Femur (tissue), 1 donor: ENCODE results near the gene JAGN1.
"Not testable (repeated sequence)": the region's sequence is repeated elsewhere in the genome, so short reads cannot be mapped to it uniquely, and the experiment has no call there.

Experiments used
- DNase-seq: peaks from one replicate; pipeline ENCODE4 v3.0.0-alpha.2; 2017

JAGN1 gene

DNA sequence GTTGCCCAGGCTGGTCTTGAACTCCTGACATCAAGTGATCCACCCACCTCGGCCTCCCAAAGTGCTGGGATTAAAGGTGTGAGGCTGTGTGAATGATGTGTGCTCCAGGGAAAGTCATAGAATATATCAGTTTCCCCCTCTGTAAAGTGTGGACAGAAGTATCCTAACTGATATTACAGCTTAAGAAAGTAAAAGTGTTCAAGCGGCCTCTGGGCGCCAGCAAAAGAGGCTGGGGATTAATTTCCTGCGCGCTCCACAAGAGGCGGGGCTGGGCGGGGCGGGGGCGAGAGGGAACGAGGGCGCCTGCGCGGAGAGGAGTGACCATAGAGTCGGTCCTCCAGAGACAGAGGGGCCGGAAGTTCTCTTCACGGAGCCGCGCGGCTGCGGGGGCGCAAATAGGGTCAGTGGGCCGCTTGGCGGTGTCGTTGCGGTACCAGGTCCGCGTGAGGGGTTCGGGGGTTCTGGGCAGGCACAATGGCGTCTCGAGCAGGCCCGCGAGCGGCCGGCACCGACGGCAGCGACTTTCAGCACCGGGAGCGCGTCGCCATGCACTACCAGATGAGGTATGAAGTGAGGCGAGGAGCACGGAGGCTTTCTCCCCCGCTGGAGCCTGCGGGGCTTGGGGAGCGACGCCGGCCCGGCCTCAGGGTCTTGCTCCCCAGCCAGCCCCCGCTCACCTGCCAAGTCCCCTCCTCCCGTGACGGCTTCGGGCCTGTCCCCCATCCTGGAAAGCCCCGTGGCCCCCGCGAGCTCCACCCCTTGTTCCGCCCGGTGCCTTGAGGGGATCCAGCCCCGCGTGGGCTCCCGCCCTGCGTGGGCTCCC lies at the start of gene JAGN1:
JAGN1 (plus strand) TSS at position 362 of the 823 bp plus-strand sequence; CDS start at position 475, 113 bp downstream.
- peak; percentile 95 for DNase-seq

- no peak for DNase-seq
These were observed 49.4 kb upstream of the JAGN1 start for GRCh38 chr3:9841015-9841414.

GRCh38 chr3:9843715-9844438 lies 46.5 kb upstream of the JAGN1 start, which contains the start of gene RPUSD3:
Gene RPUSD3 (minus strand): TSS chr3:9844008. CDS start chr3:9843990, 18 bp downstream.
- DNase-seq = peak; percentile 98

- no peak for DNase-seq
These were observed 44.2 kb upstream of the JAGN1 start for GRCh38 chr3:9846231-9846630.

- no peak for DNase-seq
These were observed 43.4 kb upstream of the JAGN1 start for GRCh38 chr3:9846931-9847488.

DNA sequence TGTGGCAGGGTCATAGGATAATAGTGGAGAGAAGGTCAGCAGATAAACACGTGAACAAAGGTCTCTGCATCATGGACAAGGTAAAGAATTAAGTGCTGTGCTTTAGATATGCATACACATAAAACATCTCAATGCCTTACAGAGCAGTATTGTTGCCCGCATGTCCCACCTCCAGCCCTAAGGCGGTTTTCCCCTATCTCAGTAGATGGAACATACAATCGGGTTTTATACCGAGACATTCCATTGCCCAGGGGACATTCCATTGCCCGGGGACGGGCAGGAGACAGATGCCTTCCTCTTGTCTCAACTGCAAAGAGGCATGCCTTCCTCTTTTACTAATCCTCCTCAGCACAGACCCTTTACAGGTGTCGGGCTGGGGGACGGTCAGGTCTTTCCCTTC lies 42.5 kb upstream of the JAGN1 start:
- not testable (repeated sequence) for DNase-seq

- DNase-seq = not testable (repeated sequence)
These were observed 41.5 kb upstream of the JAGN1 start for GRCh38 chr3:9848860-9849259.

DNA sequence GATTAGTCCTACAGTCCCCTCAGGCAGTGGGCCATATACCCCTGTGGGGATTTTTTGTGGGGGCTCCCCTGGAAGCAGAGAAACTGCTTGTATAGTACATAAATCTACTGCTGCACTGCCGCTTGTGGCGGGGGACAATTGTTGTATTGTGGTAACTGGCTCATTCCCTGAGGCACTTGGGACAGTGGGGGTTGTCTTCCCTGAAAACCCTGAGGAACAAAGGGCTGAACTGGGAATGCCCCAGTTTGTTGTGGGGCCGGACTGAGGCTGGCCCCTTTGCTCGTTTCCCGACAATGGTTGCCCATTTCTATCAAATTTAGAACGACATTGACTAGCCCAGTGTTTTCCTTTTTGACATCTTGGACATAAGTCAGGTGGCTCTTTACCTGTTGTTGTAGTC lies 39.0 kb upstream of the JAGN1 start:
- DNase-seq = not testable (repeated sequence)

DNA sequence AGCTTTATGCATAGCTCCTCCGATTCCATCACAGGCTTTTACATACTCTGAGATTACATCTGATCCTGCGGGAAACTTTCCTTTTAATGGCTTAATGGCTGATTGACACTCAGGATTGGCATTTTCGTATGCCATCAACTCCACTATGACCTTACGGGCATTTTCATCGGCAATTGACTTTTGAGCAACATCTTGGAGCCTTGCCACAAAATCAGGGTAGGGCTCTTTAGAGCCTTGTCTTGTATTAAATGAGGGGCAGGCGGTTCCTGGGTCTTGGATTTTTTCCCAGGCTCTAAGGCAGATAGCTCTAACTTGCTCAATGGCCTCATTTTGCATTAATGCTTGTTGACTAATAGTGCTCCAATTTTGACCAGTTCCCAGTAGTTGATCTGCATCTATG lies 38.5 kb upstream of the JAGN1 start:
- DNase-seq = not testable (repeated sequence)

- DNase-seq = no peak
These were observed 37.9 kb upstream of the JAGN1 start for GRCh38 chr3:9852528-9852927.

GRCh38 chr3:9854291-9854940 lies 36.0 kb upstream of the JAGN1 start:
- DNase-seq = not testable (repeated sequence)

DNA sequence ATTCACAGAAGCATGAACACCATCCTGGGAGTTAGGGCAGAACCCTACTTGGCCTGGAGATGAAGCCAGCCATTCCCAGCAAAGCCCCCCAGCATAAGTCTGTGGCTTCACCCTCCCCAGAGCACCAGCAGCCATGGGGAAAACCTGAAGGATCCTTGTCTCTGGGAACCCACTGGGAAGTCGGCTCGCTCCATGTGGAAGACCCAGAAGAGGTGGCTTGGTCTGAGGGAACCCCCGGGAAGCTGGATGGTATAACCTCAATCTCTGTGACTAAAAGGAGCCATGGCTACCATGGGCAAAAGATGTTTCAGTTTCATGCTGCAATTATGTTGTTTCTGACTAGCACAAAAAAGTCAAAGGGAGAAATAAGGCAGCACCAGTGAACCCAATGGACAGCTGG lies 34.8 kb upstream of the JAGN1 start:
- no peak for DNase-seq

GRCh38 chr3:9859530-9860025 lies 30.8 kb upstream of the JAGN1 start:
- no peak for DNase-seq

- DNase-seq = no peak
These were observed 29.2 kb upstream of the JAGN1 start for GRCh38 chr3:9861201-9861600.

DNA sequence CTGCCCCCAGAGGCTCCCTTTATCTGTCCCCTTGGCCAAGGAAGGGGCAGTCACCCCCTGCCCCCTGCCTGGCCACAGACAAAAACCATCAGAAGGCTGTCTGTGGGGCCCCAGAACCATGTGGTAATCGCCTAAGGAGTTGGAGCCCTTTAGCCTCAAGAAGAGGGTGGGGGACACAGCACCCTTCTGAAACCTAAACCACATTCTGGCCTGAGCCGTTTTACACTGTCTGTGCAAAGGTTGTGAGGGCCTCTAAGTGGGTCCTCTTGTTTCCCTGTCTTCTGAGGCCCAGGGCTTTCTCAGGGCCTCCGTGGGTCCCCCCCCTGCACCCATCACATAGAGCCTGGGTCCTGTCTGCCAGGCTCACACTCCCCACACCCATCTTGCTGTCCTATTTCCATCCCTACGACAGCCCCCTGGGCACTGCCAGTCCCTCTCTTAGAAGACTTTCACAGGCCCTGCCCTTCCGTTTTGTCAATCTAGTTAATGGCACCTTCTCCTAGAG lies 28.7 kb upstream of the JAGN1 start:
- DNase-seq = no peak

DNA sequence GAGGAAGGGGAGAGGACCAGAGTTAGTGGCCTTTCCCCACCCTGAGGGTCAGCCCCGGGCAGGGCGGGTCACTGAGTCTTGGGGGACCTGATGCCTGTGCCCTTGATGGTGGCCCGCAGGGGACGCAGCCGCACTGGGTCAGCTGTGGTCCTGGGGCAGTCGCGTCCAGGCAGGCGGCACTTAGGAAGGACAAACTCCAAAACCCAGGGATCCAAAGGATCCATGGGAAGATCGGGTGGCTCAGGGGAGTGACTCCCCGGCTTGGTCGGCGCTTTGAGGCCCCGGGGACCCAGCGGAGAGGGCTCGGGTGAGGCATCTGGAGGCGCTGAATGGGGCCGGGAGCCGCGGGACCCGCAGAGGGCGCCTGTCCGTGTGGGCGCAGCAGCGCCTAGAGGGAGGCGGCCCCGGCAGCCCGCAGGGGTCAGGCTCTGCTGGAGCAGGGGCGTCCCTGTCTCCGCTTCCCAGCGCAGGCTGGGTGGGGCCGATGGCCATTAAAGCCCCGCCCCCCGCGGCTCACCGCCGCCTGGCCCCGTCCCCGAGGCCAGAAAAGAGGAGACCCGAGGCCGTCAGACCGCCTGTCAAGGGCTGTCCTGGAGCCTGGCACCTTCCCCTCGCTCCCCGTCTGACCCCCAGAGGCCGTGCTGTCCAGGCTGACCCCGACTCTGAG lies 27.9 kb upstream of the JAGN1 start:
- peak; percentile 63 for DNase-seq

- DNase-seq = no peak
These were observed 27.2 kb upstream of the JAGN1 start for GRCh38 chr3:9863058-9863772.

DNA sequence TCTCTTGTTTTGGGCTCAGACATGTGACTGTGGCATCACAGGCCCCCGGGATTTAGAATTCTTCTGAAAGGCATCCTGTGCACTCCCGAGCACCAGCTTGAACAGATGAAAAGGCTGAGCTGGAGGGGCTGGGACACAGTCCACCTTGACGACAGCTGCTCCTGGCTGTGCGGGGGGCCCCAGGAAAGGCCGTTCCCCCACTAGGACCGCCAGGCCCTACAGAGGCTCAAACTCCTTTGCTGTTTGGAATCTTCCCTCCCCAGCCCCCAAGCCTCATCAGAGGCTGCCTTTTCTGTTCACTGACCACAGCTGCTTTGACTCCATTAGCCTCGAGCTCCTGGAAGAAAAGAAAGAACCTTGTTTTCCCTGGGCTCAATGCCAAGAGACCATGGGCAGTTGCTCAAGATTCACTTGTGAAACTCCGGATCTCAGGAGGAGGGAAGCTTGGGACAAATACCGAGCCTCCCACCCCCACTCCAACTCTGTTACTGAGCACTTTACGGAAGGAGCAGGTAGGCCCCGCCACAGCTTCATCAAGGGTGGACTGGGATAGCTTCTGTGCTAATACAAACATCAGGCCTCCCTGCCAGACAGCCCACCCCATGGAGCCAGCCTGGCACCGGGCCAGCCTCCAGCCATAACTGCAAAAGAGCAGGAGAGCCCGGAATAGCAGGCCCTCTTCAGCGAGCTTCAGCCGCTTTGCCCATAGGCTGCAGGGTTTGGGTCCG lies 26.0 kb upstream of the JAGN1 start:
- DNase-seq = peak; percentile 73

DNA sequence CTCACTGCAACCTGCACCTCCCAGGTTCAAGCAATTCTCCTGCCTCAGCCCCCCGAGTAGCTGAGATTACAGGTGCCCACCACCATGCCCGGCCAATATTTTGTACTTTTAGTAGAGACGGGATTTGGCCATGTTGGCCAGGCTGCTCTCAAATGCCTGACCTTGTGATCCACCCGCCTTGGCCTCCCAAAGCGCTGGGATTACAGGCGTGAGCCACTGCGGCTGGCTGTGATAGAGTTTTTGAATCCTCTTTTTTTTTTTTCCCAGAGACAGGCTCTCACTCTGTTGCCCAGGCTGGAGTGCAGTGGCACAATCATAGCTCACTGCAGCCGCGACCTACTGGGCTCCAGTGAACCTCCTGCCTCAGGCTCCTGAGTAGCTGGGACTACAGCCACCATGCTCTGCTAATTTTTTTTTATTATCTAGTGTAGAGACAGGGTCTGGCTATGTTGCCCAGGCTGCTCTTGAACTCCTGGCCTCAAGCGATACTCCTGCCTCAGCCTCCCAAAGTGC lies 25.2 kb upstream of the JAGN1 start:
- DNase-seq = not testable (repeated sequence)

GRCh38 chr3:9866639-9867038 lies 23.8 kb upstream of the JAGN1 start:
- no peak for DNase-seq

DNA sequence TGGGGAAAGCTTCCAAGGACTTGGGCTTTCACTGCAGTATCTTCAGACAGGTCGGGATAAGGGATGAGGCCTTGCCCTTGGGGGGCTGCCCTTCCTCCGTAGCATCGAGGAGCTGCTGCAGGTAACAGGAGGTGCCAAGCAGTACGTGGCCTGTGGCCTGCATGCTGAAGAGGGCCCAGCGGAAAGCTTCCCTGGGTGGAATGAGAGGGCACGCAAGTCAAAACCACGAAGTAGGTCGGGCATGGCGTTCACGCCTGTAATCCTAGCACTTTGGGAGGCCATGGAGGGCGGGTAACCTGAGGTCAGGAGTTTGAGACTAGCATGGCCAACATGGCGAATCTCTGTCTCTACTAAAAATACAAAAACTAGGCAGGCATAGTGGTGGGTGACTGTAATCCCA lies 23.3 kb upstream of the JAGN1 start:
- no peak for DNase-seq
